ENCODE data around the gene KDM1B. TPM values are rescaled to one million over a fixed set of nuclear protein-coding genes. Genes with fewer than 3 reads are reported as not detected.
A peak's percentile ranks its signal among the peaks of the same experiment; 100 is the strongest.

The KDM1B gene
- total and polyA plus RNA-seq, 2 of the 8 experiments (the other 6 are each of a cell fraction or from before 2014, with no cell fraction given), result 3.7 to 7.5 TPM

- 0 out of 8 replicates have a peak overlapping the region, but pooled peaks of 1 of the 4 experiments have one; percentile 94 for H3K4me3 ChIP-seq (ENCODE audit: extremely low read depth in 1 of 4, insufficient read depth in 2 of 4, low read depth in 3 of 4, low read length in 4 of 4)
- H4K5ac ChIP-seq (ENCODE audit: insufficient read length, low read depth, low read length), result no peak overlapping the region
- peaks cover 30 to 34% of the 10 kb centered on the region in 2 experiments for H3K79me2 ChIP-seq (ENCODE audit: control insufficient read depth in 1 of 2, insufficient read depth in 2 of 2, low read length in 2 of 2)
- ChIA-PET CTCF (ENCODE audit: partially characterized antibody) (interaction anchor here (0.6 to 2.3 kb wide), 9 partner anchors 9 to 237 kb away, joined by 3 to 12 read pairs (median 5); partner anchors contain the start of gene NHLRC1), POLR2A (ENCODE audit: partially characterized antibody) (interaction anchor here (1.5 to 2.7 kb wide), 5 partner anchors 9 to 241 kb away, joined by 3 to 10 read pairs (median 7); no protein-coding TSS in a partner anchor)
- peaks cover 13% of the 10 kb centered on the region for H3K23me2 ChIP-seq (ENCODE audit: low read depth, low read length)
- peak overlapping the region; percentile 50; the same call in 1 of the 2 replicates for H2BK12ac ChIP-seq (ENCODE audit: low read depth, low read length)
- no peaks in the 10 kb centered on the region for H3K9me3 ChIP-seq (ENCODE audit: insufficient read depth in 2 of 2, low read depth in 1 of 2, low read length in 1 of 2)
- no peak overlapping the region for H3K18ac ChIP-seq (ENCODE audit: extremely low read depth, low read length)
- 88% methylated on average over 10 of the region's 14 CpGs; no CpG with 5 or more reads in 1 of the 2 experiments for WGBS, 2 experiments (ENCODE audit: extremely low coverage in 1 of 2, insufficient coverage in 1 of 2, insufficient read length in 1 of 2, insufficient replicate concordance in 2 of 2, low coverage in 1 of 2, low lambda C conversion rate in 2 of 2, missing lambda C conversion rate in 1 of 2)
- H4K8ac ChIP-seq (ENCODE audit: extremely low read depth, insufficient read depth, low read length), result peak overlapping the region; percentile 8; the same call in 1 of the 2 replicates
- H4K20me1 ChIP-seq (replicated peaks in 1 of 2; ENCODE audit: control insufficient read depth in 1 of 2, insufficient read depth in 2 of 2, low read length in 2 of 2), result peaks cover 4 to 7% of the 10 kb centered on the region in 2 experiments
- H2AFZ ChIP-seq (ENCODE audit: low read length), result no peak overlapping the region
- H2BK120ac ChIP-seq (replicated peaks; ENCODE audit: low read depth, low read length), result no peak overlapping the region
- no peak for FAIRE-seq
- H2BK5ac ChIP-seq (ENCODE audit: low read depth, low read length), result no peak overlapping the region
- H3K4me2 ChIP-seq (ENCODE audit: insufficient read depth in 1 of 2, low read depth in 2 of 2, low read length in 2 of 2), result peak overlapping the region; percentile 67 to 81; a peak in 2 of 4 replicates
- H3K9ac ChIP-seq (replicated peaks in 1 of 4; ENCODE audit: extremely low read depth in 1 of 4, low read depth in 3 of 4, low read length in 3 of 4), result no peak overlapping the region; a peak in 1 of 7 replicates
- no peak overlapping the region for H3K23ac ChIP-seq (ENCODE audit: insufficient read length)
- H2BK15ac ChIP-seq (ENCODE audit: low read length), result peak overlapping the region; percentile 72; the same call in 1 of the 2 replicates
- H3K79me1 ChIP-seq (ENCODE audit: low read depth, low read length), result no peaks in the 10 kb centered on the region; the same call in 1 of the 2 replicates
- H4K91ac ChIP-seq (replicated peaks; ENCODE audit: insufficient read length, low read length), result no peak overlapping the region
- no peaks in the 10 kb centered on the region; a peak in 1 of 7 replicates for H3K27me3 ChIP-seq (replicated peaks in 1 of 4; ENCODE audit: control insufficient read depth in 3 of 4, extremely low read depth in 1 of 4, insufficient read depth in 3 of 4, low read length in 3 of 4)
- 0 out of 2 replicates have a peak overlapping the region, but pooled peaks have one; percentile 61 for H2BK20ac ChIP-seq (ENCODE audit: low read length)
- peaks cover 4 to 15% (median 9%) of the 10 kb centered on the region in 4 experiments for H3K4me1 ChIP-seq (replicated peaks in 1 of 4; ENCODE audit: control insufficient read depth in 3 of 4, insufficient read depth in 4 of 4, low read length in 3 of 4)
- H3K14ac ChIP-seq (ENCODE audit: insufficient read length), result no peak overlapping the region
- DNase-seq (ENCODE audit: low read depth in 1 of 2, low spot score in 2 of 2), result no peak
- no peak overlapping the region for H3K4ac ChIP-seq (replicated peaks; ENCODE audit: insufficient read length, low read depth, low read length)
- H3K56ac ChIP-seq (replicated peaks; ENCODE audit: insufficient read length, low read depth, low read length), result no peak overlapping the region
- H3K36me3 ChIP-seq (ENCODE audit: control insufficient read depth in 2 of 4, insufficient read depth in 4 of 4, low read length in 3 of 4), result peaks cover 0 to 18% (median 1%) of the 10 kb centered on the region in 4 experiments; a peak in 2 of 8 replicates
- no peak overlapping the region for H3K27ac ChIP-seq (ENCODE audit: low read depth, low read length)
- H2AK5ac ChIP-seq (ENCODE audit: low read depth, low read length), result no peak overlapping the region; the same call in 1 of the 2 replicates
- TF ChIP-seq BRCA1 (IDR thresholded peaks at IDR 0.05; ENCODE audit: low read depth, low read length) (no peak), ATF3 (IDR thresholded peaks at IDR 0.05; ENCODE audit: insufficient read depth, low read depth, low read length) (no peak), RBBP5 (IDR thresholded peaks at IDR 0.05; ENCODE audit: borderline replicate concordance, low read depth, low read length) (no peak), YY1 (IDR thresholded peaks at IDR 0.05; ENCODE audit: low read depth, low read length) (no peak), KDM4A (IDR thresholded peaks at IDR 0.05; ENCODE audit: low read depth, low read length, severe bottlenecking) (no peak), SP4 (IDR thresholded peaks at IDR 0.05; ENCODE audit: low read length) (no peak), GTF2F1 (IDR thresholded peaks at IDR 0.05; ENCODE audit: borderline replicate concordance, low read depth, low read length) (no peak)
- TF ChIP-seq, protein P1, sequence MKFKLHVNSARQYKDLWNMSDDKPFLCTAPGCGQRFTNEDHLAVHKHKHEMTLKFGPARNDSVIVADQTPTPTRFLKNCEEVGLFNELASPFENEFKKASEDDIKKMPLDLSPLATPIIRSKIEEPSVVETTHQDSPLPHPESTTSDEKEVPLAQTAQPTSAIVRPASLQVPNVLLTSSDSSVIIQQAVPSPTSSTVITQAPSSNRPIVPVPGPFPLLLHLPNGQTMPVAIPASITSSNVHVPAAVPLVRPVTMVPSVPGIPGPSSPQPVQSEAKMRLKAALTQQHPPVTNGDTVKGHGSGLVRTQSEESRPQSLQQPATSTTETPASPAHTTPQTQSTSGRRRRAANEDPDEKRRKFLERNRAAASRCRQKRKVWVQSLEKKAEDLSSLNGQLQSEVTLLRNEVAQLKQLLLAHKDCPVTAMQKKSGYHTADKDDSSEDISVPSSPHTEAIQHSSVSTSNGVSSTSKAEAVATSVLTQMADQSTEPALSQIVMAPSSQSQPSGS (IDR thresholded peaks at IDR 0.05; ENCODE audit: low read length), result no peak
These were observed 110.7 kb downstream of the KDM1B start for GRCh38 chr6:18265787-18266522.
